HG03520 (cell line): ENCODE data around the gene ALAS1.

Experiments used
- ATAC-seq: cut with Tn5 transposase; IDR thresholded peaks from one replicate; pipeline ENCODE4 v1.9.1; 2021; ENCODE audit warnings: mild to moderate bottlenecking, moderate library complexity; ENCODE audit not compliant: unreplicated experiment

The ALAS1 gene

DNA sequence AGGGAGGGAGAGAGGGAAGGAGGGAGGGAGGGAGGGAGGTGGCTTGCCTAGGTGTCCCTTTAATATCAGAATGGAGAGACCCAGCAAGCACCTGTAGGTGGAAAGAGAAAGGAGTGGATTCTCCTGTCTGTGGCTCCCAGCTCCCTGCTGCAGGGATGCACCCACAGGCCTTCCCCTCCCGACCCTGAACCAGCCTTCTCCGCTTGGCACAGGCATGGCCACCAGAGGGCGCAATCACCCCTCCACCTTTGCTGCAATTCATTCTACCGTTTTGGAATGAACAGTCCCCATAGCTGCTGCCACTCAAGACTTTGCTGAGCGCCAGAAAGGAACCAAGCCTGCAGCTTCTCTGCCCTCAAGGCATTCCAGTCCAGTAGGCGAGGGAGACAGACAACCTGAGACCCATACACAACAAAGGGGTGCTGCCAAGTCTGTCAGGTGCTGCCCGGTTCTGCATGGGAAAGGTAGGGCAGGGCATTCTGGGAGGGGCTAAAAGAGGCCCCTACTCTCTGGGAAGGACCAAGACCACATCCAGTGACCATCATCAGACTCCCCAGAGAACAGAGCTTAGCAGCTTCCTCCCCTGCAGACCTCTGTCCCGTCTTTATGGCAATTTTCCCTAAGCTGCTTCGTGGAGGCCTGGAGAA lies 22.5 kb downstream of the ALAS1 start:
- no peak for ATAC-seq

DNA sequence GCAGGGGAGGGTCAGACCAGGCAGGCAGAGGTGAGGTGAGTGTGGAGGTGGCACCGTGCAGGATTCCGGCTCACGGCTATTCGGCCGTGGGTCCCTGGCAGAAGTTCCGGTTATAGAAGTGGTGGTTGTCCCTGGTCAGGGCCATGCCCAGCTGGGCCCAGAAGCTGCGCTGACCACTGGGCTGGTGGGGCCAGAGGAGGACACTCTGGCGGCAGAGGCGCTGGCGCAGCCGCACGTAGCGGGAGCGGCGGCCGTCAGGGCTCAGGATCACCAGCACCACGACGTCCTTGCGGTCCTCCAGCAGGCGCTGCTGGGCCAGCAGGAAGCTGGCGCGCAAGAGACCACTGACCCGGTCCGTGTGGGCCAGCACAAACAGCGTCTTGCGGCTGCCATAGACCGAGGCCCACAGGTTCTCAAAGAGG lies 23.2 kb downstream of the ALAS1 start:
- ATAC-seq = no peak

DNA sequence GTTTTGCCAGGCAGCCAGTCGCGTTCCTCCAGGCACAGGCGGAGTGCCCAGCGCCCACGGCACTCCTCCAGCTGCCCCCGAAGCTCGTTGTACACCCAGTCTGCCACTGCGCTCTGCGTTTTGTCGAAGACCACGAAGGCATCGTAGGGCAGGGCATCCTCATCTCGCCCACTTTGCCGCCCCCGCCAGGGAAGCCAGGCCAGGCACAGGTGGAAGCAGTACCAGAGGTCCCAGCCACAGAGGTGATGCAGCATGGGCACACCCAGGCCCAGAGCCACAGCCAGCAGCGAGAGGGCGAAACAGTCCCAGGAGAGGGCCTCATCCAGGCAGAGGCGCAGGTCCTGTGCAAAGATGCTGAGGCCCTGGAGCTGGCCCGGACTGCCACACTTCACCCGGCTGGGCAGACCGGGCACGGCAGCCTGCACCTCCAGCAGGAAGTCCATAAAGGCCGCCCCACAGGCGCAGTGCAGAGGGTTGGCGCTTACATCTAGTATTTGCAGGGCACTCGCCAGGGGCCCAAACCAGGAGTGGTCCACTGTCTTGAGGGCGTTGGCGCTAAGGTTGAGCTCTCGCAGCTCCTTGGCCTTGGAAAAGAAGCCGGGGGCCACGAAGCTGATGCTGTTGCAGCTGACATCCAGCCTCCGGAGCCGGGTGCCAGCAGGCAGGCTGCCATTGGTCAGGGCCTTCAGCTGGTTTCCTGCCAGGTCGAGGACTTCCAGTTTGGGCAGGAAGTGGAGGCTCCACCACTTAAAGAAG lies 23.8 kb downstream of the ALAS1 start:
- ATAC-seq = no peak

DNA sequence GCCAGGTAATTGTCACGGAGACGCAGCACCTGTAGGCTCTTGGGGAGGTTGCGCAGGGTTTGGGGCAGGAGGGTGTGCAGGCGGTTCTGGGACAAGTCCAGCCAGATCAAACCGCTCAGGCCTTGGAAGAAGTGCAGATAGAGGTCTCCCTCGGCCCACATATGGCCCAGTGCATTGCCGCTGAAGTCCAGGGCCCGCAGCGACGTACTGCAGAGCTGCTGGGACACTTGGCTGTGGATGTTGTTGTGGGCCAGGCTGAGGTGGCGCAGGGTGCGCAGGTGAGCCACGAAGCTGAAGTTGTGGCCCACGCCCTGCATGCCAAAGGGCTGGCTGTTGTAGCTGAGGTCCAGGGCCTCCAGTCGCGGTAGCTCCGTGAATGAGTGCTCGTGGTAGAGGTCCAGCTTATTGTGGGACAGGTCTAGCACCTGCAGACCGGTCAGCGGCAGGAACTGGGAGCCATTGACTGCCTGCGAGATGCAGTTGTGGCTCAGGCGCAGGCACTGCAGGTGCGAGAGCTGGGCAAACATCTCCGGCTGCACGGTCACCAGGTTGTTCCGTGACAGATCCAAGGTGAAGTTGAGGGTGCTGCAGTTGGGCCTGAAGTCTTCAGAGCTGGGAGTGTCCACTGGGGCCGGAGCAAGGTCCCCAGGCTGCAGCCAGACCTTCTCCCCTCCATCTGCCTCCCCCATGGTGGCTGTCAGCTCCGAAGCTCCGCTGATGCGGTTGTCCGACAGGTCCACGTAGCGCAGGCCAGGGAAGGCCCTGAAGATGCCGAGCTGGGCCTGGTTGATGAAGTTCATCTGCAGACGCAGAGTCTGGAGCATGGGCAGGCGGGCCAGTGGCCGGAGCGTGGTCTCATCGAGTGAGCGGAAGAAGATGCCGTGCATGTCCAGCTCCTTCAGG lies 24.6 kb downstream of the ALAS1 start:
- ATAC-seq = no peak

DNA sequence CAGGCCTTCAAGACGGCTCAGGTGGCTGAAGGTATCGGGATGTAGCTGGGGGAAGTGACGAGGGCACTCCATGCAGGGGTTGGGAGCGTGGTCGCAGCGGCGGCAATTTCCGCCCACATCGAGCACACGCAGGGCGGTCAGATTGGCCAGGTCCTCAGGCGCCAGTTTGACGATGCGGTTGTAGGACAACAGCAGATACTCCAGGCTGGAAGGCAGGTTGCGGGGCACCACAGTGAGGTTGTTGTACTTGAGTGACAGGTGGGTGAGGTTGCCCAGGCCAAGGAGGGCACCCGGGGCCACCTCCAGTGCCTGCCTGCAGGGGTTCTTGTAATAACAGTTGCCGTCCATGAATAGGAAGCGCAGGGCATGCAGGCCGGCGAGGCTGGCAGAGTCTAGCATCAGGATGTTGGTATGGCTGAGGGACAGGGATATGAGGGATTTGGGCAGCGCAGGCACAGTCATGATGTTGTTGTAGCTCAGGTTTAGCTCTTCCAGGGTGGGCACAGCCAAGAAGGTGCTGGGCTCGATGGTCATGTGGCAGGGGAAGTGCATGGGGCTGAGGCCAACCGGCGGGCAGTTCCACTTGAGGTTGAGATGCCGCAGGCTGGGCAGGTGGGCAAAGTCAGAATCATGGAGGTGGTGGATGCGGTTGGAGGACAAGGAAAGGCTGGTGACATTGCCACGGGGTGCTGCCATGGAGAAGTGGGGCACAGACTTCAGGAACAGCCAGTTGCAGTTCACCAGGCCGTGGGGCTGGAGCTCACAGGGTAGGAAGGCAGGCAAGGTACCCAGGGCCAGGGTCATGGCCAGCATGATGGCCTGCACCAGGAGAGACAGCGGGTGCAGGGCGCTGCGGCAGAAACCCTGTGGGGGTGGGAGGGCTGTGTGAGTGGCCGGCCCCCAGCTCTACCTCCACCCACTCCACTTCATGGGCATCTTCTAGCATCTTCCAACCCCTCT lies 25.8 kb downstream of the ALAS1 start:
- ATAC-seq = no peak

DNA sequence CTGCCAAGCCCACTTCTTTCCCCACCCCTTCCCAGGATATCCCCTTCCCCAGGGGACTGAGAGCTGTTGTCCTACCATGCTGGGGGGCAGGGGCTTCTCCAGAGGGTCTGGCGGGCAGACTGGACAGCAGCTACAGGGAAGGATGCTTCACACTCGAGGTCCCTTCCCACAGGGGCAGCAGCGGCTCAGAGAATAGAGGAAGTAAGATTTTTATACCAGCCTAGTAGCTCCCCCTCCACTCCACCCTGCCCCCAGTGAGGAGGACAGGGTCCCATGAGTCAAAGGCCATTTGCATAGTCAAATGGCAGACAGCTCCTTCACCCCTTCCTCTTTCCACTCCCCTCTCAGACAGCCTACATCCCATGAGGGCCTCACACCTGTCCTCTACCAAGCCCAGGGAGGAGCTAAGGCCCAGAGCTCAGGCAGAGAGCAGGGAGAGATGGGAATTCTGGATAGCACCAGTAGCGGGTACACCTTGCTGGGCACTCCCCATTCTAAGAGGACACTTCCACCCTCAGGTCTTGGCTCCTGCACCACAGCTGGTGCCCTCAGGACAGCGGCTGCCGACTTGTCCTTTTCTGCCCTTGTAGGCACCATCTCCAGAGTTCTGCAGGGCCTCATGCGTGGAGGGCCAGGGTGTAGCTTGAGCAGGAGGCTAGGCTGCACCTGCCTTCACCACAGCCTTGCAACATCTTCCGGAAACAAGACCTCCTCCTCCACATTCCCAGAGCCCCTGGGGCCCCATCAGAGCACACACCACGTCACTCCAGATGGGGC lies 27.7 kb downstream of the ALAS1 start, which contains the start of gene TLR9:
TSS of gene TLR9 (minus strand) at position 194 of the 777 bp plus-strand sequence. CDS start at position 78, 116 bp downstream.
- peak; percentile 71 for ATAC-seq

DNA sequence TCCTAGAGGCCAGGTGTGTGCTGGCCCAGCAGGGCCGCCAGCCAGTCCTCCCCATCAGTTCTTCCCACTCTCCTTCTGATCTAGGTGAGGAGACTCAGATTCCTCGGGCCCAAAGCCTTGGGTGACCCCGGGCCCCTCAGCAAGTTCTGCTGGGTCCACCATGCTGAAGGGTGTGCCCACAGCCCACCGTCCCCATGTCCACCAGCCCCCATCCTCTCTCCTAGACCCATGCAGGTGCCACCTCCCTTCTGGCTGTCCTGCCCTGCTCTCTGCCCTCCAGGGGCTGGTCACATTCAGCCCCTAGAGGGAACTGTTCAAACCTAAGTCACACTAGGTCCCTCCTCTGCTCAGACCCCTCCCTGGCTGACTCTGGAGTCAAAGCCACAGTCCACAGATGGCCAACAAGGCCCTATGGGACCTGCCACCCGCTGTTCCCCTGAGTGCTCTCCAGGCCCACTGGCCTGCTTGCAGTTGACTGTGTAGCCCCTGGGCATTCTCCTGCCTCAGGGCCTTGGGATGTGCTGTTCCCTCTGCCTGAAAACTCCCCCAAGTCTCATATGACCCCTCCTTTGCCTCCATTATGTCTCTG lies 28.4 kb downstream of the ALAS1 start:
- no peak for ATAC-seq

DNA sequence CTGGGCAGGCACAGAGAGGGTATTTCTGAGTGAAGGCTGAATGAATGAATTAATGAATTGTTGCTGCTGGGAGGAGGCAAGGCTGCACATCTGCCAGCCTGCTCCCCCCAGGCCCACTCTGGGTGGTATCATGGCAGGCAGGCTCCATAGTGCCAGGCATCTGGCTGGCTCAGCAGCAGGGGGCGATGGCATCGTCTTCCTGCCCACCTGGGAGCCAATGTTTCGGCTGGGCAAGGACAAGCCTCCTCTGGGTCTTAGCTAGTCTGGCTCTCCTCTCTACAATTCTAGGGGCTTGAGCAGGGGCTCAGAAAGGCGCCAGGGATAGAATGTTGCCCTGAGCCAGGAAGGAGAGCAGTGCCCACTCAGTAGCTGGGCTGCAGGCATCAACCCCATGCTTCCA lies 29.2 kb downstream of the ALAS1 start:
- no peak for ATAC-seq

DNA sequence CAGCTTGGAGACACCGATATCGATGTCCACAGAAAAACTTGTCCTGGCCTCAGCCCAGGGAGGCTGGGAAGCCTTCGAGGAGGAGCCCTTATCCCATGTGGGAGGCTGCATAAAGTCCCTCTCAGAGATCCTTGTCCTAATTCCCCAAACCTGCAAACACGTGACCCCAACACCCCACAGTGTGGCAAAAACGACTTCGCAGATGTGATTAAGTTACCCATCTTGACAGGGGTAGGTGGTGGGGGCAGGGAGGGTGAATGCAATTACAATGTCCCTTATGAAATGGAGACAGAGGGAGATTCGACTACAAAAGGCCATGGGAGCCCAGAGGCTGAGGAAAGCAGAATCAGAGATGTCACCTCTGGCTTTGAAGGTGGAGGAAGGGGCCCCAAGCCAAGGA lies 29.8 kb downstream of the ALAS1 start:
- ATAC-seq = no peak

DNA sequence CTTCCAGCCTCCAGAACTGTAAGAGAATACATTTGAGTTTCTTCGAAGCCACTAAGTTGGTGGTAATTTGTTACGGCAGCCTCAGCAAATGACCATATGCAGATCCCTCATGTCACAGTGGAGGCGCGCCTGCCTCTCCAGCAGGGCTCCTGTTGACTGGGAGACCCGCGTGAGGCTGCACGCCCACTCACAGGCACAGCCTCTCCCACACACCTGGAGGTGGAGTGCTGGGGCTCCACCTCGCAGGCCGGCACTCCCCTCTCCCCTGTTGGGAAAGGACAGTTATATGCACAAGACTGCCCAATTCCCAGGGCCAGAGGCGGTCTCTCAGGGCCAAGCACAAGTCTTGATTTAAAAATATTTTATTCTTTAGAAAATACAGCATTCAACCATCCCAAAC lies 30.3 kb downstream of the ALAS1 start:
- ATAC-seq = no peak

DNA sequence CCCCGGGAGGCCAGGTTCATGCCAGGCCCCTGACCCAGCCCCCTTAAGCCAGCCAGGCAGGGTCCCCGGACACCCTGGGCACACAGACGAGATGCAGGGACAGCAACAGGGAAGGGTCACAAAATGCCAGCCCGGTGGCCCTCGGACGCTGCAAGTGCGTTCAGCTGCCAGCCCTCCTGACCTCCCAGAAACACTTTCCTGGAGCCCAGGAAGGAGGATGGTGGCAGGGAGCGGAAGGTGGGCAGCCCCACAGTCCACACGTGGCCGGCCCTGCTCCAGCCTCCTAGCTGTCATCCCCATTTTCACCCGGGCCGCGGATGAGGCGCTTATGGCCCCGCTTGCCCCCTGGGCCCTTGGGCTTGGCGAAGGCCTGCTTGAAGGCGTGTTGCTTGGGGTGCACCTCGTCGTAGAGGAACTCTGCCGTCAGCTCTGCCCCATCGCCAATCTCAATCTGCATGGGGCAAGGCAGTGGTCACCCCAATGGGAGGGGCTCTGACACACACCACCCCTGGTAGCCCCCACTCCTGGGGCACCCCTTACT lies 30.9 kb downstream of the ALAS1 start:
- no peak for ATAC-seq

DNA sequence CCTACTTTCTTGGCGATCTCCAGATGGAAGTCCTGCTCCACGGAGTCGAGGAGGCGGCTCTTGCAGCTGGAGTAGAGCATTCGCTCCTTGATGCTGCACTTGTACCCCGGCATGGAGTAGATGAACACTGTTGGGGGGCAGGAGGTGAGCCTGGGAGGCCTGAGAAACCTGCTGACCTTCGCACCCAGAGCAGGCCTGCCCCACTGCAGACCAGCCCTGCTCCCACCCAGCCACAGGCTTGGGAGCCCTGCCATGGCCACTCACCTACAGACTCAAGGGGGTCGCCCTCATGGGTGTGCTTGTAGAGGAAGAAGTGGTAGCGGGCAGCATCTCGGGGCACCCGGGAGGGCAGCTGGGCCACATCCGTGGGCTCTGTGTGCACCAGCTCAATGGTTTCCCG lies 31.7 kb downstream of the ALAS1 start:
- ATAC-seq = no peak

DNA sequence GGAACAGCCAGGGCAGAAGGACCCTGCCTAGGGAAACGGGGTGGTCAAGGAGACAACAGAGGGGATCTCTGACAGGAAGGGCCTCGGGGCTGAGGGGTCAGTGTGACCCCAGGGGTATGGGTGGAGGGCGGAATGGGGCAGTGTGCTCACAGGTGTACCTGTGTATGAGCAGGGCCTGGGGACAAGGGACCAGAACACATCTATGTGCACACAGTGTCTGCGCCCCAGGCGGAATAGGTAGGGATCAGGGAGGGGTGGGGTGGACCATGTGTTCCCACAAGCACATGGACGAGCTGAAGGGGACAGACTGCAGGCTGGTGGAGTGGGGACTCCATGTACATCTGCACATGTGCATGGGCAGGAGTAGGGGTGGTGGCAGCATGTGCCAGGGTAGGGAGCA lies 32.5 kb downstream of the ALAS1 start:
- no peak for ATAC-seq

DNA sequence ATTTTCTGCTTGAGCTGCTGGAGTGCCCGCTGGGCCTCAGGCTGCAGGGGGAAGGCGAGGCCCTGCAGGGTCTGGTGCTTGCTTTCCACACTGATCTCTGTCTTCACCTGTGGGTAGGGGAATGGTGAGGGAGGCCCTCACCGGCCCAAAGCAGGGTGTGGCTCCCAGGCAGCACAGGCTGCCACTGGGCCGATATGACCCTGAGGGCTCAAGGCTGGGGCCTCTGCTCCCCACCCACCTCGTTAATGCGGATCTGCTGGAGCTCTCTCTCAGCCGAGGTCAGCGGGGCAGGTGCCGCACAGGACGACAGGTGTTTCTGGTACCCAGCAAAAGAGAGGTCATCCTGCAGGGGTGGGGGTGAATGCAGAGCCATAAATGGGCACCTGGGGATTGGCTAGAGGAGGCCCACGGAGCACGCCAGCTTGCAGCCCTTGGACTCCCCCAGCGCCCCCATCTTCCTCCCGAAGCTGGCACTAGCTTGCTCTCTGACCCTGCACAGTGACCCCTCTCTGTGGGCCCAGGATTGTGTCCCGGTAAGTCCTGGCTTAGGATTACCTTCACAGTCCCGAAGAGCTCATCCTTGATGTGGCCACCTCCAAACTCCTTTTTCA lies 33.0 kb downstream of the ALAS1 start:
- no peak for ATAC-seq

DNA sequence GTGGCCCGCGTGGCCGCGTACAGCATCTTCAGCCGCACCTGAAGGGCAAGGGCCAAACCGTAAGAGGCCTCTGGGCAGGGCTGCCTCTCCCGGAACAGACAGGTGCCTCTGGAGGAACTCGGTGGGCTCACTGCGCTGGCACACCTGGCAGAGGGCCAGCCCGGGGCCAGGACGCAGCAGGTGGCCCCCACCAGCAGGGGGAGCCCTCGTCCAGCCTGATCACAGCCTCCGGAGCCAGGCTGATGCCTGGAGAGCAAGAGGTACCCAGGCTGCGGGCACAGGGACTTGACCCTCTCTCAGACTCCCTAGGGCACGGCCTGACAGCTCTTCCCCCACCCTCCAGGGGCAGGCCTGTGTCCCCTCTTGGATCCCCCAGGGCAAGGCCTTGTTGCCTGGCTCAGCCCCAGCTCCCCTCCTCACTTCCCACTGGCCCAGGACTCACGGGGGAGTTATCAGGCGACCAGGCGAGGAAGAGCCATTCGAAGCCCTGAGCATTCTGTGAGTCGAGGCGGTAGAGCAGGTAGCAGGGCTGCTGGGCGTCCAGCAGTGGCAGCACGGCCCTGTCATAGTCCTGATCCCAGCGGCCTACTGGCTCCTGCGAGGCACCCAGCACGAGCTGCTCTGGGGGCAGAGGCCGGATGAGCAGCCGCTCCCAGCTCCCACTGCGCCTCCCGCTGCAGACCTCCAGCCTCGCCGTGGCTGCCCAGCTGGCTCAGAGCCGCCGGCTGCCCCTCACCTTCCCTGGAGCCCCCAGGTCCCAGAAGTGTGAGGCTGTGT lies 33.7 kb downstream of the ALAS1 start:
- no peak for ATAC-seq

DNA sequence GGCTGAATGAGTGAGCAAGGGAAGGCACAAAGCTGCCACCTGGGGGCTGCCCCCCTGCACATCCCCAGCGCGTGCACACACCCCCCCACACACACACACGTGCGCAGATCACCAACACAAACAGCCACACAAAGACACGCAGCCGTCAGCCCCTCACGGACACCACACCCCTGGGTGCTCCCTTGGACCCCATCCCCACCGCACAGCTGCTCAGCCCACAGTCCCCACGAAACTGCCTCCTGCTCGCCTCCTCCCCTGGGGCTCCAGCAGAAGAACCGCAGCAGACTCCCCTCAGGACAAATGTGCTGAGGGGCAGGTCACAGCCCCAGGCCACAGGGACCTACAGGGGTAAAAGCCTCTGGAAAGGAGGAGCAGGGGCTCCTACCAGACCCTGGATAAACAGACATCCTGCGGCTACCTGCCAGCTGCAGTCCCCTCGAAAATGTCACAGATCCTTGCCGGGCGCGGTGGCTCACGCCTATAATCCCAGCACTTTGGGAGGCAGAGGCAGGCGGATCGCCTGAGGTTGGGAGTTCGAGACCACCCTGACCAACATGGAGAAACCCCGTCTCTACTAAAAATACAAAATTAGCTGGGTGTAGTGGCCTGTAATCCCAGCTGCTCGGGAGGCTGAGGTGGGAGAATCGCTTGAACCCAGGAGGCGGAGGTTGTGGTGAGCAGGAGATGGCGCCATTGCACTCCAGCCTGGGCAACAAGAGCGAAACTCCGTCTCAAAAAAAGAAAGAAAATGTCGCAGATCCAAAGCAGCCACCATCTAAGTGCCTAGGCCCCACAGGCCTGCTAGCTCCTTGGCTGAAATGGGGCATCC lies 34.5 kb downstream of the ALAS1 start:
- ATAC-seq = no peak

DNA sequence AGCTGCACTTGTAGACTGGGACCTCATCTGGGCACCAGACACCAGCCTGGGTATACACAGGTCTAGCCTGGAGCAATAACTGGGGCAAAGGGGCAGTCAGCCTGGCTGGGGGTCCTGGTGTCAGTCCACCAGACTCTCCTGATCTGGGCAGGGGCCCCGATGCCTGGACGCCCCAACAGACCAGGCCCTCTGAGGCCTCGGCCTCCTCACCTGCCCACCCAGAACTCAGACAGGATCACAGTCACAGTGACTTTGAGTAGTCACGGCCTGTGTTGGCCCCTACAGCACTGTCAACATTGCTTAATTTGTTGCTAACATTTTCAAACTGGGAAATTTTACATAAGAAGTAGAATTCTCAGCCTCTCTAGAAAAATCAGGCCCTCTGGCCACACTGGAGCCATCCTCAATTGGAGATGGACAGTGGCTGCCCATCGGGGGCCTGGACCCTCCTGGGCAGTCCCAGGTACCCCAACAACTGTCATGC lies 35.2 kb downstream of the ALAS1 start:
- ATAC-seq = no peak
